Measurements from ENCODE around the gene ITGA4.
A peak's percentile ranks its signal among the peaks of the same experiment; 100 is the strongest.

ITGA4 gene

DNA sequence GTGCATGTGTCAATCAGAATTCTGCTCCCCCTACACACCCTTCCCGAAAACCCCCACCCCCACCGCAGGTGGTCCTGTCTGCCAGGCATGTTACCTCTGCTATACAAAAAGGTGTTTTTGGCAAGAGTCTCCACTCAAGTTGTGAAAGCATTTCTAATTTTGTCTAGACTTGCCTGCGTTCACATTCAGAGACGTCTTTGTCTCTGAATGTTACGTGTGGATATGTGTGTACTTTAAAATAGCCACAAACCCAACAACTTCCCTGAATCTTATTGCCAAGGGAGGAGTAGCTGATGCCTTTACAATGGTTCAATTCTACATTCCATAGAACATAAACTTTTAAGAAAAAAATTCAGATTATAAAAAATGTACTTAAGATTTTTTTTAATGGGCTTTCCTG, 66.6 kb downstream of the ITGA4 start:
- DNase-seq, result no peak
- Mint-ChIP-seq H3K4me3 (no peak overlapping the region), H3K9me3 (no peaks in the 10 kb centered on the region), H3K27ac (peak overlapping the region in 1 of 2 donors; percentile 30), H3K27me3 (no peaks in the 10 kb centered on the region), H3K4me1 (no peaks in the 10 kb centered on the region)
- no peak for ATAC-seq

DNA sequence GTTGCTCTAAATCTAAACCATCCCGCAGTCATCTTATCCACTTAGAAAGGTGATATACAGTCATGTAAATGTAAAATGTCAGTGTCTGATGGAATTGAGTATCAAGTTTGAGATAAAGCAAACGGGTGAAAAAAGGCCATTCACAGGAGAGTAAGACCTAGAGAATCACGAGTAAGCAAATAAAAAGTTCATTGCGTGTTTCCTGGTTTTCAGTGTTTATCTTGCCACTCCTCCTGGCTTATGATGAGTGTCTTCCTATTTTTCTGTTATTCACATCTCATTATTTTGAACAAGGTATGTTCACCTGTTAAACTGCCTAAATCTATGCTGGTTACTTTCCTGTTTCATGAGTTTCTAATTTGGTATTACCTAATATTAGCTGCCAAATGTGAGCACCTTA, 68.8 kb downstream of the ITGA4 start:
- Mint-ChIP-seq H3K27ac (no peak overlapping the region), H3K9me3 (no peaks in the 10 kb centered on the region), H3K4me1 (no peaks in the 10 kb centered on the region), H3K27me3 (no peaks in the 10 kb centered on the region), H3K4me3 (no peak overlapping the region)
- DNase-seq (no peak), ATAC-seq (no peak)

DNA sequence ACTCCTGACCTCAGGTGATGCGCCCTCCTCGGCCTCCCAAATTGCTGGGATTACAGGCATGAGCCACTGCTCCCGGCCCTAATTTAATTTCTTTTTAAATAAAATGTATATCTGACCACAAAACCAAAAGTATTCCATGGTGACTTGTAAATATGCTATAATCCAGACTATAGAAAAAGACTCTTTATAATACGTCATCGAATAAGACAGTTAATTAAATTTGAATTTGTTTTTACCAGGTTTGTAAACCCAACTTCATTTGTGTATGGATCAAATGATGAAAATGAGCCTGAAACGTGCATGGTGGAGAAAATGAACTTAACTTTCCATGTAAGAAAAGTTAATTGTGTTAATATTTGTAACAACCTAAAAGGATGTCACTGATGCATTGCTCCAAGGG, 69.9 kb downstream of the ITGA4 start:
- Mint-ChIP-seq H3K27ac (no peak overlapping the region), H3K27me3 (no peaks in the 10 kb centered on the region), H3K4me3 (no peak overlapping the region), H3K4me1 (no peaks in the 10 kb centered on the region), H3K9me3 (no peaks in the 10 kb centered on the region)
- ATAC-seq (no peak), DNase-seq (no peak)

DNA sequence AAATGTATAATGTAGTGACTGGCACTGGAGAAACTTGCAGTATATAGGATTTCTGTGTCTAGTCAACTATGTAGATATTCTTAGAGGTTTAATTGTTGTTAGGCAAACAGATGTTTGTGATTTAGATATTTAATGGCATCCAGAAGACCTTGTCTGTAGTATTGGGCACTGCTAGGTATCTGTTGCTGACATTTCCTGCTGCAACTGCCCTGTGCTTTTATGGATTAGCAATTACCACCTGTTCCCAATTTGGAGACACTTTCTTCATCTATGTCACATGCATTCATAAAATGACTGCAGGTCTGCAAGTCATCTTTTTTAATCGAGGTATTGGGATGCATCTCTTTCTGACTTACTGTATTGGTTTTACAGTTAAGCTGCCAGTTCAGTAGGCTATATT, 71.3 kb downstream of the ITGA4 start:
- H3K27me3 Mint-ChIP-seq, result no peaks in the 10 kb centered on the region
- no peak for DNase-seq
- ATAC-seq, result no peak
- H3K4me1 Mint-ChIP-seq, result no peaks in the 10 kb centered on the region
- H3K27ac Mint-ChIP-seq, result no peak overlapping the region
- no peak overlapping the region for H3K4me3 Mint-ChIP-seq
- no peaks in the 10 kb centered on the region for H3K9me3 Mint-ChIP-seq

DNA sequence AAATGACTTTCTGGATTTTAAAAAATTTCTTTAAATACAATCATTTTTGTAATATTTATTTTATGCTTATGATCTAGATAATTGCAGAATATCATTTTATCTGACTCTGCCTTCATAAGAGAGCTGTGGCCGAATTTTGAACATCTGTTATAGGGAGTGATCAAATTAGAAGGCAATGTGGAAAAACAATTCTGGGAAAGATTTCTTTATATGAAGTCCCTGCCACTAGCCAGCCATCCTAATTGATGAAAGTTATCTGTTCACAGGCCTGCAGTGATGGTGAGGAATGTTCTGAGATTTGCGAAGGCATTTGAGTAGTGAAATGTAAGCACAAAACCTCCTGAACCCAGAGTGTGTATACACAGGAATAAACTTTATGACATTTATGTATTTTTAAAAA, 79.5 kb downstream of the ITGA4 start:
- ATAC-seq, result no peak

DNA sequence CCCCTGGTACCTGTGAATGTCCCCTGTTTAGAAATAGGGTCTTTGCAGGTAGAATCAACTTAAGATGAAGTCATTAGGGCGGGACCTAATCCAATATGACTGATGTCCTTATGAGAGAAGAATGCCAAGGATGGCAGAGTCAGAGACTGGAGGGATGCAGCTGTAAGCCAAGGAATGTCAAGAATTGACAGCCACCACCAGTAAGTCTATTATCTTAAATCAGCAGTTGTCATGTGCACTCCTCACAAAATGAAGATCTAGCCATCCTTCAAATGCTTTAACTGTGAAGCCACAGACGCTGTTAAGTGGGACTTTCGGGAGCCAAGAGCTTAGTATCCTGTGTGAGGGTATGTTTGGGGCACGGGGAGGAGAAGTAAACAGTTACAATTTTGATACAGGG, 83.2 kb downstream of the ITGA4 start:
- Mint-ChIP-seq H3K27ac (no peak overlapping the region), H3K9me3 (peaks cover 0 to 3% of the 10 kb centered on the region in 2 donors), H3K27me3 (no peaks in the 10 kb centered on the region), H3K4me1 (no peaks in the 10 kb centered on the region), H3K4me3 (no peak overlapping the region)
- no peak for ATAC-seq
- DNase-seq, result no peak

More for the DNA sequence above, 79.5 kb downstream of the ITGA4 start:
- no peak overlapping the region for H3K4me3 Mint-ChIP-seq
- no peak overlapping the region for H3K27ac Mint-ChIP-seq
- DNase-seq, result no peak
- H3K9me3 Mint-ChIP-seq, result peaks cover 0 to 3% of the 10 kb centered on the region in 2 donors
- H3K4me1 Mint-ChIP-seq, result no peaks in the 10 kb centered on the region
- H3K27me3 Mint-ChIP-seq, result no peaks in the 10 kb centered on the region

DNA sequence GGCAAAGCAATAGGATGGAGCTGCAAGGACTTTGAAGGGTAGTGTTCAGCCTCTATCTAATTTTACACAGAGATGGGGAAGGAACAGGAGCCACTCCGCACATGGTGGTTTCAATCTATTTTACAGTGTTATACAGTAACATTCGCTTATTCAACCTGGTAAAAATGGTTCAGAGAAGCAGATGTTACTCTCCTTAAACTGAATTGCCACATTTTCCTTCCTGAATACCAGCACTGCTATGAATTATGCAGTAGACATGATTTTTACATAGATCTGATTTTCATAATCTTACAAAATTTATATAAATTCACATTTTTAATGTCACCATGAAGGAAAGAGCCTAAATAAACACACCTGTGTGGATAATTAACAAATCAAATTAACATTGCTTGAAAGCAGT, 85.0 kb downstream of the ITGA4 start:
- no peaks in the 10 kb centered on the region for H3K4me1 Mint-ChIP-seq
- DNase-seq (no peak), ATAC-seq (no peak)
- H3K27me3 Mint-ChIP-seq, result no peaks in the 10 kb centered on the region
- H3K27ac Mint-ChIP-seq, result peak overlapping the region in 1 of 2 donors; percentile 42
- H3K9me3 Mint-ChIP-seq, result peaks cover 3 to 7% of the 10 kb centered on the region in 2 donors
- no peak overlapping the region for H3K4me3 Mint-ChIP-seq

DNA sequence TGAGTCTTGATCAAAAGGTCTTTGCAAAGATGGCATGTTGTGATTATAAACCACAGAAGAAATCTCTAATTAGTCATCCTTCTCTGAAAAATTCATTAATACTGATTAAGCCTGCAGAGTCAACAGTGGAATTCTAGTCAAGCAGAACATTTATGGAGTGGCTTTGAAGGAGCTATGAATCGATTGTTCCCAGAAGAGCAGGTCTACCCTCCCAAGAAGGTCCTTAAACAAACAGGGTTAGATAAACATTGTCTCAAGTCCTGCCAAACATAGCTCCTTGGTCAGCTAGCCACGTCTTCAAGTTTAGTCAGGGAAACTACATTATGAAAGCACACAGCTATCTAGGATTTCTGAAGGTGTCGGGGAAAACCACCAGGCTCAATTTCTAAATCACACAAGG, 88.9 kb downstream of the ITGA4 start:
- no peaks in the 10 kb centered on the region for H3K4me1 Mint-ChIP-seq
- ATAC-seq (no peak), DNase-seq (no peak)
- H3K4me3 Mint-ChIP-seq, result no peak overlapping the region
- no peaks in the 10 kb centered on the region for H3K27me3 Mint-ChIP-seq
- peaks cover 0 to 7% of the 10 kb centered on the region in 2 donors for H3K9me3 Mint-ChIP-seq
- H3K27ac Mint-ChIP-seq, result no peak overlapping the region

DNA sequence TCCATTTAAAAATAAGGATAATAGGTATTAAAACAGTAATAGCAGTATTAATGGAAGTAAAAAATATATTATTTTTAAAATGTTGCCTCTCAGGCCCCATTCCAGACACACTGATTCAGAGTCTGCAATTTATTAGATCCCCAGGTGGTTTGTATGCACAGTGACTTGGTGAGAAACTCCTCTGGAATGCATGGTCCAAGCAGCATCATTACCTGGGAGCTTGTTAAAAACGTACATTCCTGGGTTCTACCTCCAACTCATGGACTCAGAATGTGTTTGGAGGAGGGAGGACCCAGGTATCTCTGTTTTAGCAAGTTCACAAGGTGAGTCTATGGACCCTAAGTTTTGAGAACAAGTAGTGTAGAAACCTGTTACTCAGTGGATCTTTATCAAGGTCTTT, 95.6 kb downstream of the ITGA4 start:
- DNase-seq (no peak), ATAC-seq (no peak)
- Mint-ChIP-seq H3K9me3 (no peaks in the 10 kb centered on the region), H3K27me3 (no peaks in the 10 kb centered on the region), H3K27ac (no peak overlapping the region), H3K4me1 (no peaks in the 10 kb centered on the region), H3K4me3 (no peak overlapping the region)

DNA sequence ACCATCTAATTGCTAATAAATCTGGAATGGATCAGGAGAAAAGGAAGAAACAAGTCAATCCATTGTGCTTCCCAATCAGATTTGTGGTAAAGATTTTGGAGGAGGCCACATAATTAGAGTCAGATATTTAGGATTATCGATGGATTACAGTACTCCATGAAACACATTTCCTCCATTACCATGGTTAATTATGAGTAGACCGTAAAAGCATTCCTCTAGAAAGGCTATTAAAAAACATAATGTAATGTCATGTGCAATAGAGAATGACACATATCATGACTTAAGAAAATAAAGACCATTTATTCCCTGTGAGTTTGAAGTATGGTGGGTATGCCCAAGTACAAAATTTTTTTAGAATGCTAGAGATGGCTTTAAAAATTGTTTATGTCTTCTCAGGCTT, 96.1 kb downstream of the ITGA4 start:
- DNase-seq, result no peak
- H3K9me3 Mint-ChIP-seq, result no peaks in the 10 kb centered on the region
- no peak overlapping the region for H3K4me3 Mint-ChIP-seq
- H3K4me1 Mint-ChIP-seq, result no peaks in the 10 kb centered on the region
- ATAC-seq, result no peak
- no peaks in the 10 kb centered on the region for H3K27me3 Mint-ChIP-seq
- no peak overlapping the region for H3K27ac Mint-ChIP-seq

DNA sequence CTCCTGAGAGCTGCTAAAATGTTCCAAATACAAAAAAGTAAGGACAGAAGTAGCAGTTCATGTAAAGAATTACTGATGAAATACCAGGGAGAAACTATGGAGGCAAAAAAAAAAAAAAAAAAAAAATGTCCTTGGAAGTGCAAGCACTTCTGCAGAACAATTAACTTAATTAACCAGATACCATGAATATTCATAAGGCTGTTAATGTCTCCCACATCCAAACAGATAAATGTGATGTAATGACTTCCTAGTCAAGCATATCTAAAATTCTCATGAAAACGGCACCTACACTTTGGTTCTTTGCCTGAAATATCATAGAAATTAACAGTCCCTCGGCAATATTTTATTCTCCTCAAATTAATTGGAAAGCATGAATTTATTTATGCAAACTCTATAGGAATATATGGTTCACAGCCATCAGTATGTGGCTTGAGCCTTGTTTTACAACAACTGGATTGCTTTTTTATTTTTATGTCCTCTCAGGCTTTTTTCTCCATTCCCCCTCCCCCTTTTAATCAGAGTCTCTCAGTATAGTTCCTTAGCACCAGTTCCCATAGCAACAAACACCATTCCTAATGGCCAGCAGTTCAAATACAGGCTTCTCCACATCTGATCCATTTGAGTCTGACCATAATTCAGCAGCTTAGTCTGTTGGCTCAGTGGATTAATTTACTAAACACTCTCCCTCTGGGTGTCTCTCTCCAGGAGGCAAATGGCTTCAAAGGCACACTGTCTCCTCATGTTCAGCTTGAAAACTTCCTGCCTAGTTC, 97.1 kb downstream of the ITGA4 start:
- no peak for DNase-seq
- ATAC-seq, result no peak
- Mint-ChIP-seq H3K27ac (no peak overlapping the region), H3K9me3 (no peaks in the 10 kb centered on the region), H3K4me3 (no peak overlapping the region), H3K4me1 (no peaks in the 10 kb centered on the region), H3K27me3 (no peaks in the 10 kb centered on the region)

DNA sequence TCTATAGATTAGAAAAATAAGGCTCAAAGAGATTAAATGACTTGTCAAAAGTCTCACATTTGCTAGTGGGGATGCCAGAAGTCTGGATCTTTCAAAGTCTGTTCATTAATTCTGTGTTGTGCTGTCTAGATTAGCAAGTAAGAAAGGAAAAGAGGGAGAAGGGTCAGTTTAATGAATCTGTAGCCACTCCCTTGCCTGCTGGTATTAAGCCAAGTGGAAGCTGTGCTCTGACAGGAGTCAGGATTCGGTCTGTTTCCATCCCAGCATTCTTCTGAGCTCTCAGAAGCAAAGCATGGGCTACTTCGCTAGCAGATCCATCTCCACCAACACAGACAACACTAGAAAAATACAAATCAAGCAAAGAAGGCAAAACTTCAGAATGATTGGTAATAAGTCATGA, 101.2 kb downstream of the ITGA4 start:
- Mint-ChIP-seq H3K9me3 (no peaks in the 10 kb centered on the region), H3K4me1 (no peaks in the 10 kb centered on the region), H3K27ac (no peak overlapping the region), H3K27me3 (no peaks in the 10 kb centered on the region), H3K4me3 (no peak overlapping the region)
- ATAC-seq, result no peak
- DNase-seq, result no peak

DNA sequence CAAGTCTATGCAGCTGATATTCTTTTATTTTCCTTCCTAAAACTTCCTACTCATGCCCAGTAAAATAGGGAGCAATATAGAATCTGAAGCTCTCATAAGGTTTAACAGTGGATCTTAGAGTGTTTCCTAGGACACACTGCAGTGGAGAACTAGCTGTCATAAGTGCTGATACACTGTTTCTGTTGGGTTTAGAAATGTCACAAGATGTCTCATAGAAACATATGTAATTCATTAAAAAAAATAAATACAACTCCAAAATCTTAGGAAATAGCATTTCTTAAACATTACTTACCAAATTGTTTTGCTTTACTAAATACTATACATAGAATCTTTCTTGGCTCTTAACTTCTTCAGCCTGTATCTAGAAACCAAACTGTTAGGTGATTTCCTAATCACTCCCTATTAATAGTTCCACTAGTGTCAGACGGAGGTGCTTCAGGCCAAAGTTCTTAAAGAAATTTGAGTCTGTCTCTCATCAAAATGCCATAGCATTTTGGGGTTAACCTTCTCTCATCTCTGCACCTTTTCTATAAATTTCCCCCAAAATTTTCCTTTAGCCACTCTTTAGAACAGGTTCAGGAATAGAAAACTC, 106.0 kb downstream of the ITGA4 start:
- H3K4me3 Mint-ChIP-seq, result no peak overlapping the region
- no peaks in the 10 kb centered on the region for H3K27me3 Mint-ChIP-seq
- peaks cover 12% of the 10 kb centered on the region for H3K4me1 Mint-ChIP-seq
- no peak for DNase-seq
- no peaks in the 10 kb centered on the region for H3K9me3 Mint-ChIP-seq
- no peak for ATAC-seq
- peak overlapping the region in 1 of 2 donors; percentile 80 for H3K27ac Mint-ChIP-seq

DNA sequence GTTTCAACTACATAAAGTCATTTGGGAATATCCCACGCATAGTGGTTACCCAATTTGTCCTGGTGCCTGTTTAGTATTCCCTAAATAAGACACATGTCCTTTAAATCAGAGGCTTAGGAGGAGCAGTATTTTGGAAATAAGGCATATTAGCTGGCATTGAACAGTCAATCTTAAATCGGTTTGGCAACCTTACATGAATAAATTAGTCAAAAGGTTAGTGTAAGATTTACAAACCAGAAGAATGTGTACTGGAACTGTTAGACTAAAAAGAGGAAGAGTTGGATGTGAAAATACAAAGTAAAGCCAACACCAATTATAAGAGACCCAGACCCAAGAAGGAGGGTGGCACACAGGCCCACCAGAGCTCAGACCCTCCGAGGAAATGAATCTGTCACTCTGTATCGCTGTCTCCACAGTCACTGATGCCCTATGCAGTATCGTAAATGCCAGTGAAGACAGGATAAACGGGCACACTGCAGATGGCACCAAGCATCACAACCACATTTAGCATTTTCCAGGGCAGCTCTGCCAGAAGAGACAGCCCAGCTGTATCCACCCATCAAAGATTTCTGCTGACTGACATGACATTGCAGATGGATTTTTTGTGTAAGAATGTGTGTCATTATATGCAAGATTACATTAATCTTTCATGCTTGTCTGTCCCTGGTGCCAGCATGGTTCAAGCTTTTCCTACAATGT, 109.3 kb downstream of the ITGA4 start:
- H3K9me3 Mint-ChIP-seq, result no peaks in the 10 kb centered on the region
- DNase-seq (no peak), ATAC-seq (no peak)
- H3K27me3 Mint-ChIP-seq, result no peaks in the 10 kb centered on the region
- H3K4me1 Mint-ChIP-seq, result peaks cover 14% of the 10 kb centered on the region
- H3K27ac Mint-ChIP-seq, result no peak overlapping the region
- no peak overlapping the region for H3K4me3 Mint-ChIP-seq

DNA sequence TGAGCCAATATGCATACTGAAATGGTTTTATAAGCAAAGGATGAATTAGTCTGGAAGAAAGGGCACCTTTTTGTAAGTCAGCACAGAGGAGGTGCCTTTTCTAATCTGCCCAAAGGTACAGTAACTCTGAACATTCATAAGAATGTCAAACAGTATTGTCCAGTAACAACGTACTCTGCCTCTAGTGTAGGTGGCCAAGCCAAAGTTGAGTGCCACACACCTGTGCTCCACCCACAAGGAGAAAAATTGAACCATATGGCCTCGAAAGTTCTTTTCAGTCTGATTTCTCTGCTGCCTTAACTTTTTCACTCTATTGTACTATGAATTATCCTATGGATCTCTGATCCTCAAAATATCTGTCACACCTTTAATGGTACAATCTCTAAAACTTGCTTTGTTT, 112.9 kb downstream of the ITGA4 start:
- Mint-ChIP-seq H3K27ac (no peak overlapping the region), H3K4me3 (no peak overlapping the region), H3K27me3 (peaks cover 16% of the 10 kb centered on the region), H3K9me3 (no peaks in the 10 kb centered on the region), H3K4me1 (peaks cover 12% of the 10 kb centered on the region)
- DNase-seq (no peak), ATAC-seq (no peak)

DNA sequence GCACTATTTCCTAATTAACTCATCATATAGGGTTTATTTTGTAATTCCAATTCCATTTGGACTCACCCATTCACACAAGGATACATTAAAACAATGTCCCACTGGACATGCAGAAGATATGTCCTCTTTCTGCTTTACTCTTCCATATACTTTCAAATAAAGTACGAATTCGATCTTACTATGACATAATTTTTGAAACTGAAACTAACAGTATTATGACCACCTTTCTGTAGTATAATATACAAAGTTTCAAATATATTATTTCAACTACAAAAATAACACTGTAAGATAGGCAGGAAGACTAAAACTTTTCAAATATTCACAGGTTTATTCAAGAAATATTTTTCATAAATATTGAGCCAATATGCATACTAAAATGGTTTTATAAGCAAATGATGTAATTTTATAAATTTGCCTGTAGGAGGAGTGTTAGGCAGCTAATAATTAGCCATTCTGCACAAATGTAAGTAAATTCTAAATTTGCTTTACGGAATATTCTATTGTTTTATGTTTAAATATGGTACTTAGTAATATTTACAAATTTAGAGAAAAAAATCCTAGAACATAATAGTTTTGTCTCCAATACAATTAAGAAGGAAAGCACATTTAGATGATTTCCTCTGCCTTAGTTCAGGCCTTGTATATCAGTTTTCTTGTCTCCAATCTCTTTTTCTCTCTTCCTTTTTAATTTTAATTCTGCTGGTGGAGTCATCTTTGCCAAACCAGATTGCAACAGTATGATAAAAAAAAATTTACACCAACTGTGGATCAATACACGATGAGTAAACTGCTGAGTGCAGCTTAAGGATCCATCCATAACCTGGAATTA, 113.9 kb downstream of the ITGA4 start:
- Mint-ChIP-seq H3K4me3 (no peak overlapping the region), H3K4me1 (peaks cover 9% of the 10 kb centered on the region)
- ATAC-seq, result no peak

More for the DNA sequence above, 113.9 kb downstream of the ITGA4 start:
- no peak for DNase-seq
- Mint-ChIP-seq H3K27ac (no peak overlapping the region), H3K9me3 (no peaks in the 10 kb centered on the region), H3K27me3 (peaks cover 16% of the 10 kb centered on the region)
